CD4-positive, alpha-beta T cell (primary cell): ENCODE measurements around the gene RGMA. TPM values are rescaled to one million over a fixed set of nuclear protein-coding genes. Genes with fewer than 3 reads are reported as not detected.

Experiments
- ATAC-seq: fragments of 200-7000 bp; cut with Tn5 transposase; one replicate; pipeline ENCODE4 v1.10.0; 2022; ENCODE audit warnings: mild to moderate bottlenecking; ENCODE audit not compliant: poor library complexity
- CTCF ChIA-PET: fragments of 350-600 bp; sonication (Branson Sonifier 250); formaldehyde crosslinking; loops from one replicate; lab custom pipeline; 2021; ENCODE audit warnings: antibody characterized with exemption, inconsistent platforms; lab: Charles Lee
- POLR2A ChIA-PET: fragments of 350-600 bp; sonication (Branson Sonifier 250); formaldehyde crosslinking; loops from one replicate; lab custom pipeline; 2021; ENCODE audit warnings: antibody characterized with exemption, inconsistent platforms; lab: Charles Lee
- DNase-seq, 14 experiments: peaks; one replicate each; pipeline ENCODE4 v3.0.0-alpha.2; 2013 to 2020; ENCODE audit warnings: mixed read lengths in 2 of 14
- H3K27ac ChIP-seq, 2 donors: one replicate each; pipeline versions ENCODE4 v1.5.1 to v1.7.0; 2013; ENCODE audit warnings: low read length in 2 of 2, low read depth in 1 of 2, mild to moderate bottlenecking in 1 of 2
- H3K27me3 ChIP-seq, 2 experiments: 1 replicate in 1 of 2; 2 replicates in 1 of 2; pipeline versions ENCODE4 v1.6.1 to v1.7.0; 2013; ENCODE audit warnings: low read length in 2 of 2, control low read depth in 1 of 2, mild to moderate bottlenecking in 1 of 2, moderate library complexity in 1 of 2; ENCODE audit not compliant: insufficient read depth in 2 of 2, control insufficient read depth in 1 of 2
- H3K36me3 ChIP-seq: one replicate; pipeline ENCODE4 v1.6.1; 2013; ENCODE audit warnings: low read length, control low read depth; ENCODE audit not compliant: insufficient read depth
- H3K4me1 ChIP-seq: one replicate; pipeline ENCODE4 v1.6.1; 2013; ENCODE audit warnings: low read length, control low read depth; ENCODE audit not compliant: insufficient read depth
- H3K4me3 ChIP-seq: one replicate; pipeline ENCODE4 v1.5.1; 2013; ENCODE audit warnings: mild to moderate bottlenecking, low read length, moderate library complexity
- H3K9me3 ChIP-seq, 2 experiments: 1 replicate in 1 of 2; 2 replicates in 1 of 2; pipeline versions ENCODE4 v1.6.1 to v1.7.0; 2013; ENCODE audit warnings: low read length in 2 of 2, mild to moderate bottlenecking in 2 of 2, control low read depth in 1 of 2, moderate library complexity in 1 of 2; ENCODE audit not compliant: control insufficient read depth in 1 of 2, insufficient read depth in 1 of 2
- H3K27ac Mint-ChIP-seq: one replicate; pipeline ENCODE4 v1.8.0; 2020; ENCODE audit warnings: mixed read lengths
- H3K27me3 Mint-ChIP-seq: one replicate; pipeline ENCODE4 v1.8.0; 2021; ENCODE audit warnings: mixed read lengths
- H3K36me3 Mint-ChIP-seq: one replicate; pipeline ENCODE4 v1.8.0; 2021; ENCODE audit warnings: low read depth, mixed read lengths
- H3K4me1 Mint-ChIP-seq: one replicate; pipeline ENCODE4 v1.8.0; 2021; ENCODE audit warnings: low read depth, mixed read lengths
- H3K4me3 Mint-ChIP-seq: one replicate; pipeline ENCODE4 v1.8.0; 2020; ENCODE audit warnings: mild to moderate bottlenecking, mixed read lengths
- H3K9me3 Mint-ChIP-seq: one replicate; pipeline ENCODE4 v1.8.0; 2020; ENCODE audit warnings: mixed read lengths
- intact Hi-C, 2 experiments: fragments of 100-400 bp; cut with DNase I in 1 of 2; cut with micrococcal nuclease in 1 of 2; formaldehyde crosslinking; loops; one replicate each; pipeline versions ENCODE4 v1.15.1 to v1.9.0; 2023 to 2025; cut with DNase I, micrococcal nuclease
- total RNA-seq, 174 experiments: library from RNA in 2 of 174; stranded (reverse) in 2 of 174; gene quantifications; one replicate each; pipeline ENCODE4 v1.2.3 and lab custom pipeline; 2021 to 2026
- TF ChIP-seq, protein P1 (sequence below): fragments of 200-600 bp; IDR thresholded peaks from one replicate; pipeline ENCODE4 v1.8.0; 2022; ENCODE audit warnings: antibody characterized with exemption, mild to moderate bottlenecking

RGMA gene
- total RNA-seq, 2 experiments from 2014 or later, result not detected

DNA sequence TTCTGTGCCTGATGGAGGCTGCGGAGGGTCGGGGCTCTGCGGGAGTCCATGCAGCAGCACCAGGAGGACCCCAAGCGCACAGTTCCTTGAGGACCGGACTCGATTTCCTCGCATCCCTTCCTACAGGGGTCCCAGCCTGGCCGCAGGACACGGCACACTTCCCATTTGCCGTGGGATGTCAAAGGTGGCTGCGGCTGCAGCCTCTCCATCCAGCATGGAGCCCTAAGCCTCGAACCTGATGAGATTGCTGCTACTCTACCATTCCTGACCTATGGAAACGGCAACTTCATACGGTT is 40.6 kb downstream of the RGMA start:
- Mint-ChIP-seq H3K36me3 (no peaks in the 10 kb centered on the region), H3K27me3 (no peaks in the 10 kb centered on the region), H3K4me3 (no peak overlapping the region), H3K27ac (no peak overlapping the region), H3K4me1 (peaks cover 28% of the 10 kb centered on the region), H3K9me3 (peaks cover 2% of the 10 kb centered on the region)
- ChIA-PET POLR2A (interaction anchor here (1.0 kb wide), 1 partner anchor 19 kb away, joined by 4 read pairs; no protein-coding TSS in a partner anchor), CTCF (interaction anchor here (1.3 kb wide), 1 partner anchor 13 kb away, joined by 6 read pairs; no protein-coding TSS in a partner anchor)
- Histone ChIP-seq H3K9me3 (peaks cover 6 to 19% of the 10 kb centered on the region in 2 experiments), H3K27me3 (no peaks in the 10 kb centered on the region), H3K36me3 (no peaks in the 10 kb centered on the region), H3K27ac (no peak overlapping the region), H3K4me3 (no peak overlapping the region), H3K4me1 (peaks cover 29% of the 10 kb centered on the region)
- TF ChIP-seq, protein P1, sequence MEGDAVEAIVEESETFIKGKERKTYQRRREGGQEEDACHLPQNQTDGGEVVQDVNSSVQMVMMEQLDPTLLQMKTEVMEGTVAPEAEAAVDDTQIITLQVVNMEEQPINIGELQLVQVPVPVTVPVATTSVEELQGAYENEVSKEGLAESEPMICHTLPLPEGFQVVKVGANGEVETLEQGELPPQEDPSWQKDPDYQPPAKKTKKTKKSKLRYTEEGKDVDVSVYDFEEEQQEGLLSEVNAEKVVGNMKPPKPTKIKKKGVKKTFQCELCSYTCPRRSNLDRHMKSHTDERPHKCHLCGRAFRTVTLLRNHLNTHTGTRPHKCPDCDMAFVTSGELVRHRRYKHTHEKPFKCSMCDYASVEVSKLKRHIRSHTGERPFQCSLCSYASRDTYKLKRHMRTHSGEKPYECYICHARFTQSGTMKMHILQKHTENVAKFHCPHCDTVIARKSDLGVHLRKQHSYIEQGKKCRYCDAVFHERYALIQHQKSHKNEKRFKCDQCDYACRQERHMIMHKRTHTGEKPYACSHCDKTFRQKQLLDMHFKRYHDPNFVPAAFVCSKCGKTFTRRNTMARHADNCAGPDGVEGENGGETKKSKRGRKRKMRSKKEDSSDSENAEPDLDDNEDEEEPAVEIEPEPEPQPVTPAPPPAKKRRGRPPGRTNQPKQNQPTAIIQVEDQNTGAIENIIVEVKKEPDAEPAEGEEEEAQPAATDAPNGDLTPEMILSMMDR, result no peak
- DNase-seq, result no peak
- ATAC-seq, result no peak
- intact Hi-C loops, result no loop called here

DNA sequence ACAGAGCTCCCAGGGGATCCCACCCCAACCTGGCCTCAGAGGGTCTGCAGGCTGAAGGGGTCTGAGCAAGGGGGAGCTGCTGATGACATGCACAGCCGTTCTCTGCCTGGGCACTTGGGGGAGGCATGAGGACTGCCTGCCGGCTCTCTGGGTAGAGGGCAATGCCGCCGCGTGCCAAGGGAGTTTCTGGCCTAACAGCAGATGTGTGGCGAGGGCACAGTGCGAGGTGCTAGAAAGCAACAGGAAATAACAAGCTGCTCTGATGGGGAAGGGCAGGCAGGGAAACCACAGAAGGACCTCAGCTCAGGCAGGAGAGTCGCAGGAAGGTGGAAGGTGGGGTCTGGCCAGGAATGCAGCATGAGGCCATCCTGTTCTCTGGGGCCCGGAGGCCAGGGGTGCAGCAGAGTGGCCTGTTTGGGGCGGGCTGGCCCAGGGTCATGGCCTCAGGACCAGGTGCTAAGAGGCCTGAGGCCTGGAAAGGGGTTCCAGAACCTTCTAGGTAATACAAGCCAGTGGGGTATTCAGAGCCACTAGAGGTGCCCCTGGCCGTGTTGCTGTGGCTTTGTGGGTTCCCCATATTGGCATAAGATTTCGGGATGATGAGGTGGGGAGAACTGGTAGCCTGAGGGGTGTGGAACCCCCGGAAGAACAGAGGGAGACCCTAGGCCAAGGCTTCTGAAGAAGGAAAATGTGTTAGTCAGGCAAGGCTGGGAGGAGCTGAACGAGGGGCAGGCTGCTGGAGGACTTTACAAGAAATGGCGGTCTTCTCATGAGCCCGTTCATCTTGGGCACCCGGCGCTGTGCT is 41.2 kb downstream of the RGMA start:
- Histone ChIP-seq H3K4me3 (no peak overlapping the region), H3K27ac (peak overlapping the region in 1 of 2 donors; percentile 34), H3K4me1 (peaks cover 29% of the 10 kb centered on the region), H3K36me3 (no peaks in the 10 kb centered on the region), H3K27me3 (no peaks in the 10 kb centered on the region), H3K9me3 (peaks cover 6 to 19% of the 10 kb centered on the region in 2 experiments)
- ChIA-PET CTCF (interaction anchor here (1.0 to 1.3 kb wide), 2 partner anchors 12 to 39 kb away, joined by 3 to 6 read pairs; no protein-coding TSS in a partner anchor), POLR2A (interaction anchor here (0.6 to 1.5 kb wide), 3 partner anchors 10 to 148 kb away, joined by 3 to 7 read pairs (median 4); partner anchors contain the start of gene CHD2)
- H3K27me3 Mint-ChIP-seq, result no peaks in the 10 kb centered on the region
- intact Hi-C loops, result no loop called here
- DNase-seq (peak in 9 of 14 experiments; percentile 9 to 80 (median 29)), ATAC-seq (peak; percentile 78)
- peaks cover 28% of the 10 kb centered on the region for H3K4me1 Mint-ChIP-seq
- H3K4me3 Mint-ChIP-seq, result peak overlapping the region; percentile 27
- TF ChIP-seq, protein P1, result no peak
- no peaks in the 10 kb centered on the region for H3K36me3 Mint-ChIP-seq
- H3K27ac Mint-ChIP-seq, result peak overlapping the region; percentile 24
- peaks cover 2% of the 10 kb centered on the region for H3K9me3 Mint-ChIP-seq

DNA sequence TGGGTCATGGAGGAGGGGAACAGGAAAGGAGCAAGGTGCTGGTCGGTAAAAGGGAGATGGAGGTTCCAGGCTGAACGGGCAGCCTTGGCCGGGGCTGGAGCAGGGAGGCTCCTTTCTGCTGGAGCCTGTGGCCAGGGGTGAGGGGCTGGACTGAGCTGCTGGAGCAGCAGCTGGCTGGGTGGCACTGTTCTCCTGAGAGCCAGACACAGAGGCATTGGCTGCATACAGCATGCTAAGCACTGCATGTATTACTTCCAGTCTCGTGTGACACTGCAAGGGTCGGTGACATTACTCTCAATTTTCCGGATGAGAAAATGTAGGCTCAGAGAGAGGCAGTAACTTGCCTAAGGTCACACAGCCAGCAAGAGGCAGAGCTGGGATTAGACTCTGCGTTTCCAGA is 42.3 kb downstream of the RGMA start:
- no peaks in the 10 kb centered on the region for H3K36me3 ChIP-seq
- ATAC-seq, result no peak
- ChIA-PET POLR2A (interaction anchor here (1.5 kb wide), 1 partner anchor 9 kb away, joined by 7 read pairs; no protein-coding TSS in a partner anchor), CTCF (no interaction called here)
- no peak overlapping the region for H3K4me3 ChIP-seq
- TF ChIP-seq, protein P1, result no peak
- H3K9me3 ChIP-seq, result peaks cover 6 to 19% of the 10 kb centered on the region in 2 experiments
- H3K4me1 Mint-ChIP-seq, result peaks cover 28% of the 10 kb centered on the region
- no peak overlapping the region for H3K27ac ChIP-seq
- no peaks in the 10 kb centered on the region for H3K27me3 Mint-ChIP-seq
- no peaks in the 10 kb centered on the region for H3K36me3 Mint-ChIP-seq
- H3K27me3 ChIP-seq, result no peaks in the 10 kb centered on the region
- DNase-seq, result no peak
- intact Hi-C loops, result no loop called here
- H3K4me1 ChIP-seq, result peaks cover 29% of the 10 kb centered on the region
- no peak overlapping the region for H3K4me3 Mint-ChIP-seq
- H3K27ac Mint-ChIP-seq, result no peak overlapping the region
- peaks cover 2% of the 10 kb centered on the region for H3K9me3 Mint-ChIP-seq
